K562 (cell line): ENCODE data around the gene UBE2V1. TPM values are rescaled to one million over a fixed set of nuclear protein-coding genes. Genes with fewer than 3 reads are reported as not detected.

Experiments
- BRF2 ChIP-seq: IDR thresholded peaks from 3 replicates; pipeline ENCODE4 v1.6.1; 2011; ENCODE audit warnings: borderline replicate concordance, mild to moderate bottlenecking; ENCODE audit not compliant: insufficient read length, insufficient read depth
- MYBL2 ChIP-seq, 2 experiments: fragments of 450-650 bp in 1 of 2; sonication (generic) in 1 of 2; formaldehyde crosslinking in 1 of 2; IDR thresholded peaks; 2 replicates each; pipeline versions ENCODE4 v1.6.1 to v1.8.1; 2017 to 2022; ENCODE audit warnings: borderline replicate concordance in 1 of 2, inconsistent platforms in 1 of 2, low read depth in 1 of 2, mild to moderate bottlenecking in 1 of 2, missing genetic modification reagents in 1 of 2, moderate library complexity in 1 of 2
- MYNN ChIP-seq, 2 experiments: sonication (generic); formaldehyde crosslinking in 1 of 2; IDR thresholded peaks; 2 replicates each; pipeline versions ENCODE4 v1.5.0 to v1.6.1; 2016 to 2020; ENCODE audit warnings: antibody characterized with exemption in 1 of 2, missing genetic modification reagents in 1 of 2
- NCOA2 ChIP-seq, 2 experiments: fragments of 450-650 bp; IDR thresholded peaks; 2 replicates each; pipeline ENCODE4 v1.6.1; 2018; ENCODE audit warnings: mild to moderate bottlenecking in 2 of 2, moderate library complexity in 1 of 2; ENCODE audit not compliant: partially characterized antibody in 2 of 2
- NR1H2 ChIP-seq: sonication (generic); formaldehyde crosslinking; IDR thresholded peaks from 2 replicates; pipeline ENCODE4 v1.4.0; 2020; ENCODE audit warnings: mild to moderate bottlenecking, missing genetic modification reagents
- TFAP4 ChIP-seq: sonication (generic); formaldehyde crosslinking; IDR thresholded peaks from 2 replicates; pipeline ENCODE4 v1.8.0; 2022; ENCODE audit warnings: missing genetic modification reagents, mild to moderate bottlenecking, moderate library complexity, borderline replicate concordance
- polyA plus RNA-seq, 8 experiments: library from polyadenylated mRNA; depleted of rRNA in 4 of 8; stranded (reverse) in 5 of 8; unstranded in 3 of 8; fragments of >200 nt; fragmentation: Nextera tagmentation in 2 of 8; fragmentation: Illumina TruSeq in 1 of 8; extraction: Ambion mirVana in 2 of 8; extraction: Trizol in 1 of 8; gene quantifications; 2 replicates each; pipeline versions ENCODE4 v1.2.1 to v1.2.3, GENCODE V29; 2011 to 2014; ENCODE audit warnings: inconsistent platforms in 1 of 8, missing spikeins in 1 of 8
- total RNA-seq, 7 experiments: library from RNA; depleted of rRNA in 6 of 7; stranded (reverse); fragments of >200 nt in 6 of 7; fragmentation: Illumina TruSeq in 2 of 7; extraction: Trizol in 2 of 7; gene quantifications; 2 replicates each; pipeline versions ENCODE4 v1.2.1 to v1.2.3, GENCODE V29; 2011 to 2021; ENCODE audit warnings: low replicate concordance in 1 of 7

The UBE2V1 gene
- total and polyA plus RNA-seq, 9 of the 15 experiments (the other 6 are each of a cell fraction or from before 2014, with no cell fraction given): 93.0 to 357 (median 119) TPM

GRCh38 chr20:50034567-50035180, 78.3 kb downstream of the UBE2V1 start (continued):
- no peak for TF ChIP-seq TFAP4 (CRISPR knock-in tag)
- no peak for TF ChIP-seq NCOA2 (IDR thresholded peaks at IDR 0.05; ENCODE audit: partially characterized antibody in 2 of 2)
- no peak for TF ChIP-seq NR1H2 (CRISPR knock-in tag)
- TF ChIP-seq MYNN (IDR thresholded peaks at IDR 0.05): no peak
- TF ChIP-seq MYNN (CRISPR knock-in tag; IDR thresholded peaks at IDR 0.05): no peak
- TF ChIP-seq MYBL2 (IDR thresholded peaks at IDR 0.05; ENCODE audit: low read depth): no peak
- no peak for TF ChIP-seq MYBL2 (CRISPR knock-in tag; IDR thresholded peaks at IDR 0.05; ENCODE audit: borderline replicate concordance)
- no peak for TF ChIP-seq BRF2
